ENCODE measurements around the gene RAMP3.

DNA sequence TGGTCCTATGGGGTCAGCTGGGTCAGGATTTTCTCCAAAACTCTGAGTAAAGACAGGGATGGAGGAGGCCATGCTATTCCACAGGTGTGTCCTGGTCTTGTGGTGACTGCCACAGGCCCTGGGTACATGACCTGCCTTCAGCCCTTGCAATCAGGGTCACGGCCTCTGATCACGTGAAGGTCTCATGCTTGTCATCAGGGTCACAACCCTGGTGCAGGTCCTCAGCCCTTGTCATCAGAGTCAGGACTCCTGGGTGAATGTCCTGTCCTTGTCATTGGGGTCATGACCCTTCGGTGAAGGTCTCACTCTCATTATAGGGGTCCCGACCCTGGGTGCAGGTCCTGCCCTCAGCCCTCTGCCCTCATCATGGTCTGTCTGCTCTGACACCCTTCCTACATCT, 24.2 kb upstream of the RAMP3 start:
- TF ChIP-seq, protein P1, sequence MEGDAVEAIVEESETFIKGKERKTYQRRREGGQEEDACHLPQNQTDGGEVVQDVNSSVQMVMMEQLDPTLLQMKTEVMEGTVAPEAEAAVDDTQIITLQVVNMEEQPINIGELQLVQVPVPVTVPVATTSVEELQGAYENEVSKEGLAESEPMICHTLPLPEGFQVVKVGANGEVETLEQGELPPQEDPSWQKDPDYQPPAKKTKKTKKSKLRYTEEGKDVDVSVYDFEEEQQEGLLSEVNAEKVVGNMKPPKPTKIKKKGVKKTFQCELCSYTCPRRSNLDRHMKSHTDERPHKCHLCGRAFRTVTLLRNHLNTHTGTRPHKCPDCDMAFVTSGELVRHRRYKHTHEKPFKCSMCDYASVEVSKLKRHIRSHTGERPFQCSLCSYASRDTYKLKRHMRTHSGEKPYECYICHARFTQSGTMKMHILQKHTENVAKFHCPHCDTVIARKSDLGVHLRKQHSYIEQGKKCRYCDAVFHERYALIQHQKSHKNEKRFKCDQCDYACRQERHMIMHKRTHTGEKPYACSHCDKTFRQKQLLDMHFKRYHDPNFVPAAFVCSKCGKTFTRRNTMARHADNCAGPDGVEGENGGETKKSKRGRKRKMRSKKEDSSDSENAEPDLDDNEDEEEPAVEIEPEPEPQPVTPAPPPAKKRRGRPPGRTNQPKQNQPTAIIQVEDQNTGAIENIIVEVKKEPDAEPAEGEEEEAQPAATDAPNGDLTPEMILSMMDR (conservative IDR thresholded peaks at IDR 0.05 in 1 of 2, IDR thresholded peaks at IDR 0.05 in 1 of 2; ENCODE audit: extremely low read depth in 1 of 2, insufficient read depth in 1 of 2, low read depth in 1 of 2, low read length in 2 of 2) = no peak
- TF ChIP-seq EZH2 (IDR thresholded peaks at IDR 0.05; ENCODE audit: borderline replicate concordance, low read length) = no peak

Data from mammary epithelial cell (primary cell).